GM21528 (cell line): ENCODE measurements around the gene LANCL2.
"Not testable (repeated sequence)": the region's sequence is repeated elsewhere in the genome, so short reads cannot be mapped to it uniquely, and the experiment has no call there.

ENCODE experiments used
- ATAC-seq: cut with Tn5 transposase; IDR thresholded peaks from one replicate; pipeline ENCODE4 v1.9.1; 2021; ENCODE audit warnings: mild to moderate bottlenecking, moderate library complexity; ENCODE audit not compliant: unreplicated experiment, low FRiP score

Gene LANCL2

DNA sequence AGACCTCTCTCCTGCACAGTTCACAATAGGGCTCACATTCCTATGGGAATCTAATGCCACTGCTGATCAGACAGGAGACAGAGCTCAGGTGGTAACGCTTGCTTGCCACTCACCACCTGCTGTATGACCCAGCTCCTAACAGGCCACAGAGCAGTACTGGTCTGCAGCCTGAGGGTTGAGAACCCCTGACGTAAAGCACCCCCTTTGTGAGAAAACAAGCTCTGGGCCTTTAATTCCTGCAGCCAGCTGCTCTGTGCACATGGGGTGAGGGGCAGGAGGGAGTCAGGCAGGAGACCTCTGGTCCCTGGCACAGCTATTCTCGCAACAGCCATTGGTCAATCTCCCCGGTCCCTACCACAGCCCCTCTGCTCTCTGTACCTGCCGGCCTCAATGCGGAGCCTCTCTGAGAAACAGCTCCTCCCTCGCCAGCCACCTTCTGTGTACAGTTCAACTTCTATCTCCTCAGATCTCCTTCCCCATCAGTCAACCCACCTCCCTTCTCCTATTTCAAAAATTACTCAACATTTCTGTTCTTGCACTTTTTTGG lies 102.0 kb downstream of the LANCL2 start:
- no peak for ATAC-seq

DNA sequence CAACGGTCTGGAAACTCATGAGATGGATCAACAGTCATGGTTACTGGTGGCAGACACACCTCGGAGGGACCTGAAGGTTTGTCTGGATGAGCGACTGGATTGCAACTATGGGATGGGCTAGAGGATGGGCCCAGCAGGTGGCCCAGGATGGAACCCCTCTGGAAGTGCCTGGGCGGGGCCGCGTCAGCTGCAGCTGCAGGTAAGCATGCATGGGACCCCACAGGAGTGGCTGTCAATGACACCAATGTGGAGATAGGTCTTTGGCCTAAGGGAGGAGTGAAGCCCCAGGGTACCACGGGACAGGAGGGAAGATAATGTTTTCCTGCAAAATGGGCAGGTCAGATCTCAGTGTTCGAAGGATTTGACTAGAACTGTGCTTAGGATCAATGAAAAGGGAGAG lies 103.4 kb downstream of the LANCL2 start:
- ATAC-seq = no peak

GRCh38 chr7:55469271-55469681 lies 104.1 kb downstream of the LANCL2 start:
- ATAC-seq = no peak

- ATAC-seq = no peak
Measured at GRCh38 chr7:55469721-55470120, 104.6 kb downstream of the LANCL2 start.

DNA sequence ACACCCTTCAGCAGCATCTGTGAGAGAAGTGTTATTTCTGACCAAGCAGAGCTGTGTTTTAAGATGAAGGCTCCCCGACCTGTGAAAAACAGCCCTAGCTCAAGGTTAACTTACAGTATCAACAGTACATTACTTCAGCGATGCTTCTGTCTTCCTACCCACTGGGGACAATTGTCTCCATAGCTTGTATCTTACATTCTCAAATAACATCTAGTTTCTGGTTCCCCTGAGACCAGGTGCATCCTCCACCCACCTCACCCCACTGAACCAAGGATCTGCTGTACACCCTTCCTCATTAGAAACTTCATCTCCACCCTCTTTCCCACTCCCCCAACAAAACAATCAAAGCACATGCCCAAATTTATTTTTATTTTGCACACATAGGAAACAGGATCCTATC lies 105.1 kb downstream of the LANCL2 start:
- ATAC-seq = no peak

- not testable (repeated sequence) for ATAC-seq
Measured at GRCh38 chr7:55471594-55471993, 106.5 kb downstream of the LANCL2 start.

DNA sequence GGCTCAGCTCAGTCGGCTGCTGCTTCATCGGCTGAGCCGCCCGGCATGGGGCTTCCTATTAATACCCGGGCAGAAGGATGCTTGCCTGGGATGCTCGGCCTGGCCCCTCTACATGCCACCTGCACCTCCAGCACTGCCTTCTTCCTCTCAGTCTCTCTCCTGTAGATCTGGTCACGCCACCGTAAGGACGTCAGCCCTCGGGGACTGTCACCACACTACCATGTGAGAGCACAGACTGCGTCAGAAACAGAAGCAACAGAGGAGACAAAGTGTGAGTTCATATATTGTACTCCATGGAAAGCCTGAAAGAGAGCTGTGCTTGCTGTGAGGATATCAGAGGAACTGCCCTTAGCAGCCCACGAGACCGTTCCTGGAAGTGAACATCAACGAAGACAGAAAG lies 107.3 kb downstream of the LANCL2 start:
- not testable (repeated sequence) for ATAC-seq

GRCh38 chr7:55472928-55473725 lies 108.0 kb downstream of the LANCL2 start:
- ATAC-seq = no peak

DNA sequence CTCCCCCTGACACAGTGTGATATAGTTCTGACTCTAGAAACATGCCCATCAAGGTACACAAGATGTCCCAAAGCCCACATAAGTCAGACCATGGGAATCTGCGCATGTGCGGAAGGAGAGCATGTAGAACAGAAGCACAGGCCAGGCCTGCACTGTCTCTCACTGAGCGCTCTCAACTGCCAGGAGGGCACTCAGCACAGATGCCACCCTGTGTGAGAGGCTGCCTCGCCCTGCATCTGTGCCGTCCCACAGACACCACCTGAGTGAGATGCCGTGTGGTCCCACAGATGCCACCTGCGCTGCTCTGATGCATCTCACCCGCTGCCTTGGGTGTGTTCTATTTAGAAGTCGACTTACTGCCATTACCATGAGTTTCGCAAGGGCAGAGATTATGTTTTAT lies 108.8 kb downstream of the LANCL2 start:
- no peak for ATAC-seq

- no peak for ATAC-seq
Measured at GRCh38 chr7:55474944-55475854, 110.1 kb downstream of the LANCL2 start.

DNA sequence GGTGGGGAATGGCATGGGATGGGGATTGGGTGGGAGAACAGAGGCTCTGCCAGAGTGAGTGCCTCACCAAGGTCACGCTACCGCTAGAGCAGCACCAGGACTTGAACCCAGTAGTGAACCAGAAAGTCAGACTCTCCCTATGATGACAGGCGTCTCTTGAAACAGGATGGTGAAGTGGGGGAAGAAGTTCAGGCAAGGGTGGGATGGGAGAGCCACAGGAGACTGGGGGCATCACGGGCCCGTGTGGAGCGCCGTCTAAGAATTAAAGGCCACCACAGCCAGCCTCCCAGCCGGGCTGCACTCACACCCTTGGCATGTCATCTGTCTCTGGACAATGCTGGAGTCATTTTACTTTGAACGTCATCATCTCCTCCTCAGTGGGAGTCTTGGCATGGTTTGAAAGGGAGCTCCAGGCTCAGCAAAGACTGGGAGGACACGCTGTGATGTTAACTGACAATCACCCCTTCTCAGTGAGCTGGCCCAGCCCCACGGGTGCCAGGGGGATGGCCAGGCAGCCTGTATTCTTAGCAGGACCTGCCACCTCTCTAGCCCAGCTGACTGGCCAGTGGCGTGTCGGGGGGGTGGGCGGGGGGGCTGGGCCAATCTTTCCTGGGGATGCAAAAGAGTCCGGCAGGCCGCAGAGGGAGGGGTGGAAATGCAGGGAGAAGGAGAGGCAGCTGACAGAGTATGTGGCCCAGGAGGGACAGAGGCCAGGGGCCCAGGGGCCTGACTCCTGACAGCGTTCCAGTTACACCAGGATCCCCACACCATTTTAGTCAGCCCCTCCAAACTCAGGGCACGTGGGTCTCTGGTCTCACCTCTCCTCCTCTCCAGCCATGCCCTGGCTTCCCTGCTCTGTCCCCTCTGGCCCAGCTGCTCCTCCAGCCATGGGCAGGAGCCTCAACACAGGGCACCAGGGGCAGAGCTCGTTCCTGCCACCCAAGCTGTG lies 111.0 kb downstream of the LANCL2 start:
- no peak for ATAC-seq

DNA sequence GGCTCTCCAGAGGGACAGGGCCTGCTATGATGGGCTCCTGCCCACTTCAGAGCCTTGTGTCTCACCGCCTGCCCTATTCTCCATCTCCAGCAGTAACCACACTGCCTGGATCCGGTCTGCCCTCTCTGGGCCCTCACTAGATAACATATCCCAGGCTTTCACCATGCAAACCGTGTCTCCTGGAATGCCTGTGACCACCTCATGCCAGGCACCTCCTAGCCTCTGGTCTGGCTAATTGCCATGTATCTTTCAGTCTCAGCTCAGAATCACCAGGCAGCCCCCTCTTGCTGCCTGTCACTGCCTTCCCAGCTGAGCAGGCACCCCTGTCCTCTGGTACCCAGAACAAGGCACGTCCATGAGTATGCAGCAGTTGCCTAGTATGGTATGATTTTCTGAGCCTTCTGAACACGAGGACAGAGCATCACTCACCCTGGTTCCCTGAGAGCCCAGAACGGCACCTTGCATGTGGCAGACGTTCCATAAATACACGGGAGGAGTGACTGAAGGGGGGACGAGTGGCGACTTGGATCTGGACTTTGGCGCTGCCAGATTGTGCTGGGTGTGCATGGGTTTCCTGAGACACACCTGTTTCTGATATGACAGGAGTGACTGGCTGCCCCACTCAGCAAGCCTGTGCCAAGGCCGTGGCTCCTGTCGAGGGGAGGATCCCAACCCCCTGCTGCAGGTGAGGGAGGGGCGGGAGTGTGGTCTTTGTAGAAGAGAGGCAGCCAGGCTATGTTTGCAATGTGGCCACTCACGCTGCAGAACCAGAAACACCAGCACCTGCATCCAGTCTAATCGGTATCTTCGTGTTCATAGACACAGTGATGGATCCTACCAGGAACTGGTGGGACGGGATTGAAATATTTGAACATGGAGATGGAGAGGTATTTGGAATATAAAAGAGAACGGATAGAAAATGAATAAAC lies 112.0 kb downstream of the LANCL2 start:
- no peak for ATAC-seq

DNA sequence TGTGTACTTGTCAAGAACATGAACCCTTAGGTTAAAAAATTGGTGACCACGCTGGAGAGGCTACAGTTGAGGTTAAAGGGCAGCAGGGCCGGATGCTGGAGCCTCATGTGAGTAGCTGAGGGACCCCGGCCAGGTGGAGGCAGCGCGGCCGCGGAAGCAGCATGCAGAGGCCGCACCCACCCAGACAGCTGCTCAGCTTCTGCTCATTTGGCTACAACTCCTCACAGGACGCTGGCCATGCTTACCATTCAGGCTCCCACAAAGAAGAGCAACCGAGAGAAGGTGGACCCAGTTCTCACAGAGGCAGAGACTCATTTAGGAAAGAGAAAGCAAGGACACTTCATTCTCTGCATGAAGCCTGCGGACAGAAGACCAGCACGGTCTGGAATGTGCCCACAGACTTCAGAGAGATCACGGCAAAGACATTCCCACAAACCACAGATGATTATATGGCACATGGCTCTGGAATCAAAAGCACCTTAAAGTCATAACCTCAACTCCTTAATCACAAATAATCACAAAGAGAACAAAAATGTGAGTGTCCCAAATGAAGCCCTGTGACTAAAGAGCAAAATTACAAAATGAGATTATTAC lies 112.7 kb downstream of the LANCL2 start:
- ATAC-seq = no peak

GRCh38 chr7:55478700-55479099 lies 113.6 kb downstream of the LANCL2 start:
- ATAC-seq = no peak

DNA sequence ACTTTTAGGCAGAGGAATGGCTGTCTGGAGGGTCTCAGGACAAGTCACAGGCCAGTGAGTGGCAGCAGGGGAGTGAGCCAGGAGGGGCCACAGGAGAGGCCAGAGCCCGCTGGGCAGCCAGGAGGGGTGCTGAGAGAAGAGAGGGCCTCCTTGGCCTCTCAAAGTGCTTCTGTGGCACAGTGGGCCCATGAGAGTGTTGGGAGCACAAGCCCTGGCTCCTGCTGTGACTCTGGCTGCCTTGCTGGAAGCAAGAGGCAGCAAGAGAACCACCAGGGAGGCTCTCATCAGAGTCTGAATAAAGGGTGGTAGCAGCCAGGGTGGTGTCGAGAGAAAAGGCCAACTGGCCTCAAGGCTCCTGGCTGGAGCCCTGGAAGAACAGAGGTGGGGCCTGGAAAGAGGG lies 116.0 kb downstream of the LANCL2 start:
- no peak for ATAC-seq

DNA sequence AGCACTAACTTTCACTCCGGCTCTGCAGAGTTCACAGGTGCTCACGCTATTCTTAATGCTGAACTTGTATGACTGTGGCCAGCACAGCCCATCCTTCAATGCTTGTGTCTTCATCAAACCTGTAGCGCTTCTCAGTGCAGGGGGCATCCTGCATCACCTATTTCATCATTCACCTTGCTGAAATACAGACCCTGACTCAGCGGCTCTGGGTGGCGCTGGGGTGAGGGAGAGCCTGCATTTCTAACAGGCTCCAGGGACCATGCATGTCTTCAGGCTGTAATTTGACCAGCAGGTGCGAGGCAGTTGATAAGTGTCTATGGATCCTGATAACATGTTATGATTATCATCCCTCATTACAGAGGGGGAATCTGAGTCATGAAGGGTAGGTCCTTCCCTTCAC lies 117.9 kb downstream of the LANCL2 start:
- no peak for ATAC-seq
